ENCODE measurements around the gene EPN3. TPM values are rescaled to one million over a fixed set of nuclear protein-coding genes. Genes with fewer than 3 reads are reported as not detected.

Gene EPN3
- total and polyA plus RNA-seq, 2 experiments from 2014 or later: 2.3 to 7.7 TPM

- TF ChIP-seq JUNB (IDR thresholded peaks at IDR 0.05; ENCODE audit: unreplicated experiment): no peak
Measured at GRCh38 chr17:50573866-50574611, 41.5 kb downstream of the EPN3 start (continued).

DNA sequence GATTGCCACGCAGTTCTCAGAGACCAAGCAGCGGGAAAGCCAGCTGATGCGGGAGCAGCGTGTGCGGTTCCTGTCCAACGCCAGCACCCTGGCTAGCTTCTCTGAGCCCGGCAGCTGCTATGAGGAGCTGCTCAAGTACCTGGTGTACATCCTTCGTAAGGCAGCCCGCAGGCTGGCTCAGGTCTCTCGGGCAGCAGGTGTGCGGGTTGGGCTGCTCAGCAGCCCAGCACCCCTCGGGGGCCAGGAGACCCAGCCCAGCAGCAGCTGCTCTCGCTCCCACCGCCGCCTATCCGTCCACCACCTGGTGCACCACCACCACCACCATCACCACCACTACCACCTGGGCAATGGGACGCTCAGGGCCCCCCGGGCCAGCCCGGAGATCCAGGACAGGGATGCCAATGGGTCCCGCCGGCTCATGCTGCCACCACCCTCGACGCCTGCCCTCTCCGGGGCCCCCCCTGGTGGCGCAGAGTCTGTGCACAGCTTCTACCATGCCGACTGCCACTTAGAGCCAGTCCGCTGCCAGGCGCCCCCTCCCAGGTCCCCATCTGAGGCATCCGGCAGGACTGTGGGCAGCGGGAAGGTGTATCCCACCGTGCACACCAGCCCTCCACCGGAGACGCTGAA, 43.2 kb downstream of the EPN3 start:
- H3K4me1 Mint-ChIP-seq: peaks cover 24% of the 10 kb centered on the region
- Histone ChIP-seq H3K27ac (ENCODE audit: low read depth) (no peak overlapping the region), H4K20me1 (replicated peaks; ENCODE audit: insufficient read depth) (no peaks in the 10 kb centered on the region), H2AFZ (no peak overlapping the region), H3F3A (replicated peaks; ENCODE audit: low read depth) (no peaks in the 10 kb centered on the region), H3K27me3 (ENCODE audit: insufficient read depth) (no peaks in the 10 kb centered on the region), H3K4me1 (ENCODE audit: insufficient read depth) (peaks cover 8% of the 10 kb centered on the region), H3K4me3 (no peak overlapping the region), H3K4me2 (no peak overlapping the region), H3K79me2 (replicated peaks; ENCODE audit: insufficient read depth) (no peaks in the 10 kb centered on the region), H3K9me2 (ENCODE audit: insufficient read depth) (no peaks in the 10 kb centered on the region), H3K36me3 (ENCODE audit: insufficient read depth) (no peaks in the 10 kb centered on the region)
- peaks cover 8% of the 10 kb centered on the region for H3K27me3 Mint-ChIP-seq (ENCODE audit: insufficient read depth, low read depth, poor library complexity)
- DNase-seq (ENCODE audit: low spot score) (peak; percentile 46), ATAC-seq (peak; percentile 71)
- TF ChIP-seq ETS1 (IDR thresholded peaks at IDR 0.05): no peak
- TF ChIP-seq, protein P1, sequence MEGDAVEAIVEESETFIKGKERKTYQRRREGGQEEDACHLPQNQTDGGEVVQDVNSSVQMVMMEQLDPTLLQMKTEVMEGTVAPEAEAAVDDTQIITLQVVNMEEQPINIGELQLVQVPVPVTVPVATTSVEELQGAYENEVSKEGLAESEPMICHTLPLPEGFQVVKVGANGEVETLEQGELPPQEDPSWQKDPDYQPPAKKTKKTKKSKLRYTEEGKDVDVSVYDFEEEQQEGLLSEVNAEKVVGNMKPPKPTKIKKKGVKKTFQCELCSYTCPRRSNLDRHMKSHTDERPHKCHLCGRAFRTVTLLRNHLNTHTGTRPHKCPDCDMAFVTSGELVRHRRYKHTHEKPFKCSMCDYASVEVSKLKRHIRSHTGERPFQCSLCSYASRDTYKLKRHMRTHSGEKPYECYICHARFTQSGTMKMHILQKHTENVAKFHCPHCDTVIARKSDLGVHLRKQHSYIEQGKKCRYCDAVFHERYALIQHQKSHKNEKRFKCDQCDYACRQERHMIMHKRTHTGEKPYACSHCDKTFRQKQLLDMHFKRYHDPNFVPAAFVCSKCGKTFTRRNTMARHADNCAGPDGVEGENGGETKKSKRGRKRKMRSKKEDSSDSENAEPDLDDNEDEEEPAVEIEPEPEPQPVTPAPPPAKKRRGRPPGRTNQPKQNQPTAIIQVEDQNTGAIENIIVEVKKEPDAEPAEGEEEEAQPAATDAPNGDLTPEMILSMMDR (conservative IDR thresholded peaks at IDR 0.05; ENCODE audit: low read depth in 2 of 2): peak; percentile 33 to 60
- no peaks in the 10 kb centered on the region; the same call in 2 of the 3 replicates for H3K36me3 Mint-ChIP-seq (ENCODE audit: low read depth)
- H3K9me3 Mint-ChIP-seq: no peaks in the 10 kb centered on the region
- H3K27ac Mint-ChIP-seq: no peak overlapping the region
- H3K4me3 Mint-ChIP-seq: no peak overlapping the region

- Histone ChIP-seq H3K27me3 (ENCODE audit: insufficient read depth) (no peaks in the 10 kb centered on the region), H2AFZ (no peak overlapping the region), H3K36me3 (ENCODE audit: insufficient read depth) (no peaks in the 10 kb centered on the region), H3K4me2 (no peak overlapping the region), H3F3A (replicated peaks; ENCODE audit: low read depth) (no peaks in the 10 kb centered on the region), H3K9me2 (ENCODE audit: insufficient read depth) (no peaks in the 10 kb centered on the region), H3K79me2 (replicated peaks; ENCODE audit: insufficient read depth) (no peaks in the 10 kb centered on the region), H3K4me1 (ENCODE audit: insufficient read depth) (peaks cover 8% of the 10 kb centered on the region), H3K27ac (ENCODE audit: low read depth) (no peak overlapping the region), H4K20me1 (replicated peaks; ENCODE audit: insufficient read depth) (no peaks in the 10 kb centered on the region), H3K4me3 (no peak overlapping the region)
- Mint-ChIP-seq H3K27me3 (ENCODE audit: insufficient read depth, low read depth, poor library complexity) (peaks cover 3% of the 10 kb centered on the region), H3K36me3 (ENCODE audit: low read depth) (no peaks in the 10 kb centered on the region), H3K4me3 (no peak overlapping the region), H3K4me1 (peaks cover 20% of the 10 kb centered on the region), H3K27ac (no peak overlapping the region), H3K9me3 (no peaks in the 10 kb centered on the region; the same call in 2 of the 3 replicates)
- DNase-seq (ENCODE audit: low spot score) (no peak), ATAC-seq (no peak)
- TF ChIP-seq STAT1 (IDR thresholded peaks at IDR 0.05; ENCODE audit: unreplicated experiment) (no peak), ZNF114 (CRISPR knock-in tag; IDR thresholded peaks at IDR 0.05) (no peak), EZH2 (IDR thresholded peaks at IDR 0.05; ENCODE audit: low read depth, unreplicated experiment) (no peak), POLR2AphosphoS5 (IDR thresholded peaks at IDR 0.05; ENCODE audit: low read depth) (no peak), ZNF331 (CRISPR knock-in tag; IDR thresholded peaks at IDR 0.05; ENCODE audit: low read depth) (no peak), CREB1 (CRISPR knock-in tag; IDR thresholded peaks at IDR 0.05; ENCODE audit: low read depth) (no peak), JUNB (IDR thresholded peaks at IDR 0.05; ENCODE audit: unreplicated experiment) (no peak), EZH2phosphoT487 (IDR thresholded peaks at IDR 0.05; ENCODE audit: unreplicated experiment) (no peak), NANOG (IDR thresholded peaks at IDR 0.05; ENCODE audit: borderline replicate concordance) (no peak)
- TF ChIP-seq, protein P2, sequence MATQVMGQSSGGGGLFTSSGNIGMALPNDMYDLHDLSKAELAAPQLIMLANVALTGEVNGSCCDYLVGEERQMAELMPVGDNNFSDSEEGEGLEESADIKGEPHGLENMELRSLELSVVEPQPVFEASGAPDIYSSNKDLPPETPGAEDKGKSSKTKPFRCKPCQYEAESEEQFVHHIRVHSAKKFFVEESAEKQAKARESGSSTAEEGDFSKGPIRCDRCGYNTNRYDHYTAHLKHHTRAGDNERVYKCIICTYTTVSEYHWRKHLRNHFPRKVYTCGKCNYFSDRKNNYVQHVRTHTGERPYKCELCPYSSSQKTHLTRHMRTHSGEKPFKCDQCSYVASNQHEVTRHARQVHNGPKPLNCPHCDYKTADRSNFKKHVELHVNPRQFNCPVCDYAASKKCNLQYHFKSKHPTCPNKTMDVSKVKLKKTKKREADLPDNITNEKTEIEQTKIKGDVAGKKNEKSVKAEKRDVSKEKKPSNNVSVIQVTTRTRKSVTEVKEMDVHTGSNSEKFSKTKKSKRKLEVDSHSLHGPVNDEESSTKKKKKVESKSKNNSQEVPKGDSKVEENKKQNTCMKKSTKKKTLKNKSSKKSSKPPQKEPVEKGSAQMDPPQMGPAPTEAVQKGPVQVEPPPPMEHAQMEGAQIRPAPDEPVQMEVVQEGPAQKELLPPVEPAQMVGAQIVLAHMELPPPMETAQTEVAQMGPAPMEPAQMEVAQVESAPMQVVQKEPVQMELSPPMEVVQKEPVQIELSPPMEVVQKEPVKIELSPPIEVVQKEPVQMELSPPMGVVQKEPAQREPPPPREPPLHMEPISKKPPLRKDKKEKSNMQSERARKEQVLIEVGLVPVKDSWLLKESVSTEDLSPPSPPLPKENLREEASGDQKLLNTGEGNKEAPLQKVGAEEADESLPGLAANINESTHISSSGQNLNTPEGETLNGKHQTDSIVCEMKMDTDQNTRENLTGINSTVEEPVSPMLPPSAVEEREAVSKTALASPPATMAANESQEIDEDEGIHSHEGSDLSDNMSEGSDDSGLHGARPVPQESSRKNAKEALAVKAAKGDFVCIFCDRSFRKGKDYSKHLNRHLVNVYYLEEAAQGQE (IDR thresholded peaks at IDR 0.05; ENCODE audit: unreplicated experiment): no peak
- TF ChIP-seq, protein P1 (conservative IDR thresholded peaks at IDR 0.05; ENCODE audit: low read depth in 2 of 2): no peak
Measured at GRCh38 chr17:50576864-50577263, 44.3 kb downstream of the EPN3 start.
